ENCODE data around the gene RESF1. TPM values are rescaled to one million over a fixed set of nuclear protein-coding genes. Genes with fewer than 3 reads are reported as not detected.

Gene RESF1
- total RNA-seq, 1 donor from 2014 or later: 30.4 TPM

DNA sequence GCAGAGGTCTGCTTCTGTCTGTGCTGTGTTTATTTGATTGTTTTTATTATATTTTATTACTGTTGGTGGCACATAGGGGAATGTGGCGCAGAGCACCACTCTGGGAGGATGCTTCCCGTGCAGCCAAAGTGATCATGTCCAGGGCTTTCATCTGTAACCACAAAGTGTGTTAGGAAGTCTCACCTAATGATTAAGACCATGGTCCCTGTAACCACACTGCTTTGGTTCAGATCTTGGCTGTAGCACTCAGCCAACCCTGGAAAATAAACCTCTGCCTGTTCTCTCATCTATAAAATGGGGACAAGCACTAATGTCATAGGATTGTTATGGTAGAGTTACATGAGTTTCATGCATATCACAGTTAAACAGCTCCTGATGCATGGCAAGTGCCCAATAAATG, 1.9 kb downstream of the RESF1 start:
- peak; percentile 16 to 26 for DNase-seq (ENCODE audit: low read depth in 2 of 2)

DNA sequence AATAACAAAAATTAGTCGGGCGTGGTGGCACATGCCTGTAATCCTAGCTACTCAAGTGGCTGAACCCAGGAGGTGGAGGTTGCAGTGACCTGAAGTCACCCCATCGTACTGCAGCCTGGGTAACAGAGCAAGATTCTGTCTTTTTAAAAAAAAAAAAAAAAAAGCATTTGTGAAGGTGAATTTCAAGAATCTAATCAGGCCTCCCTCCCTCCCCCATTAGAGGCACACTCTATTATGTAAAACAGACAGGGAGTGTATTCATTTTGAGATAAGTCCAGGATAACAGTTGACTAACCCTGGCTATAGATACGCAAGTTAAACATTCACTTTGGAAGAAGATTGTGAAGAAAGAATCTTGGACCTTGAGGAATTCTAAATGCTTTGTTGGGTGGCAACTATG, 2.9 kb downstream of the RESF1 start:
- DNase-seq (ENCODE audit: low read depth in 2 of 2): no peak

DNA sequence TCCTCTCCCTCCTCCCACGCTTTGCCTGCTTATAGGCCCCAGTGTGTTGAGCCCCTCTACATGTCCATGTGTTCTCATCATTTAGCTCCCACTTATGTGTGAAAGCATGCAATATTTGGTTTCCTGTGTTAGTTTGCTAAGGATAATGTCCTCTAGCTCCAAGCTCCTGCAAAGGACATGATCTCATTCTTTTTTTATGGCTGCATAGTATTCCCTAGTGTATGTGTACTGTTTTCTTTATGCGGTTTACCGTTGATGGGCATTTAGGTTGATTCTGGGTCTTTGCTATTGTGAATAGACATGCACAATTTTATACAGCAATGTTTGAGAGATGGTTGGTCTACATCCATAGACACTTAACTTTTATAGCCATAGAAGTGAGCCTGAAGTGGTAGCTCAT, 5.1 kb downstream of the RESF1 start:
- DNase-seq (ENCODE audit: low read depth in 2 of 2): no peak

DNA sequence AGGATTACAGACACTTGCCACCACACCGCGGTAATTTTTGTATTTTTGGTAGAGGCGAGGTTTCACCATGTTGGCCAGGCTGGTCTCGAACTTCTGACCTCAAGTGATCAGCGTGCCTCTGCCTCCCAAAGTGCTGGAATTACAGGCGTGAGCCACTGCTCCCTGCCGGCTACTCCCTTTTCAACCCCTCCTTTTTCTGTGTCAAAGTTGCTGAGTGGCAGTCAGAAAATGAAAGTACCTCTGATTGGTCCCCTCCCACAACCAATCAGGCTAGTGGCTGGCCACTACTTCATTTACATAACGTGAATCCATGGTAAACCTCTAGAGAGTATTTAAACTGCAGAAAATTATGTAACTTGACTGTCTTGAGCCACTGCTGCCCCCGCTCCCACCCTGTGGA, 5.9 kb downstream of the RESF1 start:
- no peak for DNase-seq (ENCODE audit: low read depth in 2 of 2)

DNA sequence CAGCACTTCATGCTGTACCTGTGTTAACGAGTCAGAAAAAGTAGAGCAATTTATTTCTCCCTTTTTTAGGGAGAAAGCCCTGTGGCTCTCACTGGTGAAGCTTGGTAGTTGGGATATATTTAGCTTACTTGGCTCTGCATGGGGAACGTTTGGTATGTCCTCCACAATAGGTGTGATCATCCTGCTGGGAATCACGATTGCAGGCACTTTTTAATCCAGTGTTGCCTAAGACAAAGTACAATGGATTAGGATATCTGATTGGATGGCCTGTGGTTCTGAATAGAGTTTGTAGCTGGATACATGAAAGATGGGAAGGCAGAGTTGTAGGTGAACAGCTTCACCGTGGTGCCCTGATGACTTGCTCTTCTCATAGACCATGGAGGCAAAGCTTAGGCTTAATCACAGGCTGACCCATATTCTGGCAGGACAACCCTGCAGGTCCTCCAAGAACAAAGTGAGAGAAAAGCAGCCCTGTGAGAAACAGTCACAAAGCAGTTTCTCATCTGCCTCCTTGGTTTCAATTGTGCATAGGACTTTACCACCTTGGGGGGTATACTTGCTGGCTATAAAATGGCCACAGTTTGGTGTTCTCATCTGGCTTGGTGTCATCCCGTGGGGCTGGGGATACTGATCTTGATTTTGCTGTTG, 7.5 kb downstream of the RESF1 start:
- DNase-seq (ENCODE audit: low read depth in 2 of 2): peak in 1 of 2 donors; percentile 18

DNA sequence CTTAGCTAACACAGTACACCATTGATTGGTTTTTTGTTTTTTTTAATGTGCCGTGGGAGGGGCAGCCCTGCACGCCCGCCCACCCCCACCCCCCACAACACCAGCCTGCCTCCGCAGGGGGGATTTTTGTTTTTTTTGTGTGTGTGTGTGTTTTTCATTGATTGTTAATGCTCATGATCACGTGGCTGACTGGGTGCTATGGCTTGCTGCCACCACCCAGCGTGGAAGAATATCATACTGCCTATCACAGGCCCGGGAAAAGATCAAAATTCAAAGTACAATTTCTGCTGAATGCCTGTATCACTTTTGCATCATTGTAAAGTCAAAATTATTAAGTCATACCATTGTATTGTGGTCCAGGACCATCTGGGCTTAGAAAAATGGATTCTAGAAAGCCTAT, 8.3 kb downstream of the RESF1 start:
- DNase-seq (ENCODE audit: low read depth in 2 of 2): no peak

DNA sequence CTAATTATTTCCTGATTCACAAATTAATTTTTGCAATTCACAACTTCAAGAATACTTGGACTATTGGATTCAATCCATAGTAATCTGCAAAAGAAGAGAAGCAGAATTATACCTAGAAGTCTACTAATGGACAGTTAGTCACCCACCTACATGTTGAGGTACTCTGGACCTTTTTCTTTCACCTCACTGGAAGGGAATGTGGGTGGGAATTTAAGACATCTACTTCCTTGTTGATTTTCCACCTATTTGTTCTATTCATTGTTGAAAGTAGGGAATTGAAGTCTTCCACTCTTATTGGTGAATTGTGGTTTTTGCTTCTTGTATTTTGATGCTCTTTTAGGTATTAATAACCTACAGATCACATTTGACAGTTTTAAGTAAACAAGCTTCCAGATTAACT, 11.0 kb downstream of the RESF1 start:
- DNase-seq (ENCODE audit: low read depth in 2 of 2): no peak

DNA sequence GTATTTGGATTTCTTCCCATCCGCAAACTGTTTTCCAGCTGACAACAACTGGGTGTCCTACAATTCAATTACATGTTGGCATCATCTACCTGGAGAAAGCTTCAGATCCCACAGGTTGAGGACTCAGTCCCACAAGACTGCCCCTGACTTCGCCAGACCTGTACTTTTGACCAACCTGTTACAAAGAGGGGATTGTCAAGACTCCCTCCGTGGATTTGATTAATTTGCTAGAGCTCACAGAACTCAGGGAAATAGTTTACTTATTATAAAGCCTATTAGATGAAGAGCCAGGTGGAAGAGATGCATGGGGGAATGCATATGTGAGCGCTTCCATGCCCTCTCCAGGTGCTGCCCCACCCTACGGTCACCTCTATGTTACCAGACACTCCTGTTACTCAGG, 14.6 kb downstream of the RESF1 start:
- DNase-seq (ENCODE audit: low read depth in 2 of 2): no peak

DNA sequence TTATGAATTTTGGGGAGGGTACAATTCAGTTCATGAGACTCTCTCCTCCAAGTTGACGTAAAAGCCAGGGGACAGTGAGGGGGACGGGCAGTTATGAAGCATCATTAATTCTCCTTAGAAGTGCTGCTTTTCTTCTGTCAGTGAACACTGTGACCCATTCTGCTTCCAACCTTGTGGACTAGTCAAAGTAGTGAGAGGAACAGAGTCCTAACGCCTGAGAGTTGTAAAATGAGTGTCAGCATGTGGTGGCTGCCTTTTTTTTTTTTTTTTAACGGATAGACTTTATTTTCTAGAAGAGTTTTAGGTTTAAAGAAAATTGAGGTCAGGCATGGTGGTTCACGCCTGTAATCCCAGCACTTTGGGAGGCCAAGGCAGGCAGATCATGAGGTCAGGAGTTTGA, 15.5 kb downstream of the RESF1 start:
- no peak for DNase-seq (ENCODE audit: low read depth in 2 of 2)

DNA sequence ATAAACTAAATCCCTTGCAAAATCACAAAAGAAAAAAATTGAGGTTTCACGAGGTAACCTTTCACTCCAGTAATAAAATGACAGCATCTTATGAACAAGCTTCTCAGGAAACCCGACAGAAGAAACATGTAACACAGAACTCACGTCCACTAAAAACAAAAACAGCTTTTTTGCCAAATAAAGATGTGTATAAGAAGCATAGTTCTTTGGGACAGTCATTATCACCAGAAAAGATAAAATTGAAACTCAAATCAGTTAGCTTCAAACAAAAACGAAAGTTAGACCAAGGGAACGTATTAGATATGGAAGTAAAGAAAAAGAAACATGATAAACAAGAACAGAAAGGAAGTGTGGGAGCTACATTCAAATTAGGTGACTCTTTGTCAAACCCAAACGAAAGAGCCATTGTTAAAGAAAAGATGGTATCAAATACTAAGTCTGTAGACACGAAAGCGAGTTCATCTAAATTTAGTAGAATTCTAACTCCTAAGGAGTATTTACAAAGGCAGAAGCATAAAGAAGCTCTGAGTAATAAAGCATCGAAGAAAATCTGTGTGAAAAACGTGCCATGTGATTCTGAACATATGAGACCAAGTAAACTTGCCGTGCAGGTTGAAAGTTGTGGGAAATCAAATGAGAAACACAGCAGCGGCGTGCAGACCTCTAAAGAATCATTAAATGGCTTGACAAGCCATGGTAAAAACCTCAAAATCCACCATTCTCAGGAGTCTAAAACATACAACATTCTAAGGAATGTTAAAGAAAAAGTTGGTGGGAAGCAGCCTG, 25.8 kb downstream of the RESF1 start:
- DNase-seq (ENCODE audit: low read depth in 2 of 2): no peak

DNA sequence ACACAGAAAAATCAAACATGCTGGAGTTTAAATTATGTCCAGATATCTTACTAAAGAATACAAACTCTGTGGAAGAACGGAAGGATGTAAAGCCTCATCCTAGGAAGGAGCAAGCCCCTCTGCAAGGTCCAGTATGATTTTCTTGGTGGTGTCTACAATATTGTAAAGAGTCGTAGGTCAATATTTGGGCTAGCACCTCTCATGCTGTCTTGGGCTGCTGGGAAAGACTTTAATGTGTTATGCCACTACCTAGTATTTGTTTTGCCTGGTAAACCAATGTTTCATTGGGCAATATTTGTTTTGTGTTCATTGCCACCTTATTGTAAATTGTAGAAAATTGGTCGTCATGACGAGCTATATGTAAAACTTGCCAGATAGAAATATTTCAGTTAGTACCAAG, 26.6 kb downstream of the RESF1 start:
- DNase-seq (ENCODE audit: low read depth in 2 of 2): no peak

DNA sequence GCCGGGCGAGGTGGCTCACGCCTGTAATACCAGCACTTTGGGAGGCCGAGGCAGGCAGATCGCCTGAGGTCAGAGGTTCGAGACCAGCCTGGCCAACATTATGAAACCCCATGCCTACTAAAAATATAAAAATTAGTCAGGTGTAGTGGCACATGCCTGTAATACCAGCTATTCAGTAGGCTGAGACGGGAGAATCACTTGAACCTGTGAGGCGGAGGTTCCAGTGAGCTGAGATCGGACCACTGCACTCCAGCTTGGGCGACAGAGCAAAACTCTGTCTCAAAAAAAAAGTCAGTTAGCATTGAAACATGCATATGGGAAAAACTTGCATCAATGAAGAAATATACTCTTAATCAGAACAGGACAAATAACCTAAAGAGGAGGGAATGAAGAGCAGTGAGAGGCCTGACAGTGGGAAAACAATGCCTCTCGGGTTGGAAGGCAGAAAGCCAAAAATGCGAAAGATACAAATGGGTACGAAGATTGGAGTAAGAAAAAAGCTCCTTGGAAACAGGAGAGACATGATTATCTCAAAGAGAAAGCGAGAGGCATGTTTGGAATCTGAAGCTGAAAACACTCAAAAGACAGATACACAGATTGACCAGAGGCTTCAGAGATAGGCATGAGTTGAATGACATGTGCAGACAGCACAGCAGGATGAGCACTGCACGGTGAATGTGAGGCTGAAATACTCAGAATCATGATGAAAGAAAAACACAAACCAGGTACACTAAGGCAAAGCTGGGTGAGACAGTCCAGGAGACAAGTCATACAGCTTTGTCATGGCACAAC, 30.6 kb downstream of the RESF1 start:
- DNase-seq (ENCODE audit: low read depth in 2 of 2): no peak

DNA sequence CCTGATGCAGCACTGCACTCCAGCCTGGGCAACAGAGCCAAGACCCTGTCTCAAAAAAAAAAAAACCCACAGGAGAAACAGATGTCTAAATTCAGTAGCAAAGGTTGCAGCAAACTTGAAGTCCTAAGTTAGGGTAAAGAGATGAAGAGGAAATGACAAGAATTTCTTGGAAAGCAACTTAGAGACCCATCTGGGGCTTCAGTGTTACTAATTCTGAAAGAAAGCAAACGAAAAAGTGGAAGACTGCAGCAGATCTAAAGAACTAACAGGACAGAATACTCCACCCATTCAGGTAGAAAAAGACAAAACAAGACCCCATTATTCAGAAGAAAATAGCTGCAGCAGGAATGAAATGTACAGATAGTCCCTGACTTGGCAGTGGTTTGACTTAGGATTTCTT, 31.9 kb downstream of the RESF1 start:
- no peak for DNase-seq (ENCODE audit: low read depth in 2 of 2)

DNA sequence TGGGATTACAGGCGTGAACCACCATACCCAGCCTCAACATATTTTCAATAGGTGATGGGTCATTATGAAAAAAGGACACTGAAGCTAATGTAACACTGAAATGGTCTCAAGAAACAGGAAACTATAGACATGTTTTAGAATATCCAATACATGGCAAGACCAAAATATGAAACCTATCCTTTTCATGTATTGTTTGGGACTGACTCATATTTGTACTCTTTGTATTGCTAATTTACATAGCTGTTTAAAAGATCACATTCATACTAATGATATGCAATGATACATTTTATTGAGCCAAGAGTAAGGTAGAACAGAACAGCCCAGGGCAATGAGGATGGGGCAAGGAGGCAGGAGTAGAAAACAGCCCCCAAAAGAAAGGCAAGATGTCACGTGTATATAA, 32.6 kb downstream of the RESF1 start:
- DNase-seq (ENCODE audit: low read depth in 2 of 2): no peak

DNA sequence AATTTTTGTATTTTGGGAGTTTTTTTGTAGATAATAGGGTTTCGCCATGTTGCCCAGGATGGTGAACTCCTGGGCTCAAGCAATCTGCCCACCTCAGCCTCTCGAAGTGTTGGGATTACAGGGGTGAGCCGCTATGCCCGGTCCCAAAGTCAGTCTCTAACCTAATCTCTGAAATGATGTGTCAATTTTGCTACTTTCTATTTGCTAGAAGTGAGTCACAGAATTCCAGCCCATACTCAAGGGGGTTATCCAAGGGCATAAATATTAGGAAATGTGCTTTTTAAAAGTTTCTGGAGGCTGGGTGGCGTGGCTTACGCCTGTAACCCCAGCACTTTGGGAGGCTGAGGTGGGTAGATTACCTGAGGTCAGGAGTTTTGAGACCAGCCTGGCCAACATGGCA, 40.5 kb downstream of the RESF1 start:
- no peak for DNase-seq (ENCODE audit: low read depth in 2 of 2)

DNA sequence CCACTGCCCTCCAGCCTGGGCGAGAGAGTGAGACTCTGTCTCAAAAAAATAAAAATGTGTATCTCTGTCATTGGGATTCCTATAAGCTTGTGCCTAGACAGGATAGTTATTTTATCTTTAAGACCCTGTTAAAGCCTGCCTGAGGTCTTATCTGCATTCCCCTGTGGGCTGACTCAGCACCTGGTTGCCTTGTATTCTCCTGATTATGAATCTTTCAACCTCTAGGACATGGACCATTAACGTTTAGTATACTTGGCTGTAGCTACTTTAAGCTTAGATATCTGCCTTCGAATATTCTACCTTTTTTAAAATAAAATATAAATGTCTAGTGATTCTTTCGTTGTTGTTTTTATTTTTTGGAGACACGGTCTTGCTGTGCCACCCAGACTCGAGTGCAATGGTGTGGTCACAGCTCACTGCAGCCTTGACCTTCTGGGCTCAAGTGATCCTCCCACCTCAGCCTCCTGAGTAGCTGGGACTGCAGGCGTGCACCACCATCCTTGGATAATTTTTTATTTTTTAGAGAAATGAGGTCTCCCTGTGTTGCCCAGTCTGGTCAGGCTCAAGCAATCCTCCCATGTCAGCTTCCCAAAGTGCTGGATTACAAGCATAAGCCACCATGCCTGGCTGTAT, 41.3 kb downstream of the RESF1 start:
- no peak for DNase-seq (ENCODE audit: low read depth in 2 of 2)

DNA sequence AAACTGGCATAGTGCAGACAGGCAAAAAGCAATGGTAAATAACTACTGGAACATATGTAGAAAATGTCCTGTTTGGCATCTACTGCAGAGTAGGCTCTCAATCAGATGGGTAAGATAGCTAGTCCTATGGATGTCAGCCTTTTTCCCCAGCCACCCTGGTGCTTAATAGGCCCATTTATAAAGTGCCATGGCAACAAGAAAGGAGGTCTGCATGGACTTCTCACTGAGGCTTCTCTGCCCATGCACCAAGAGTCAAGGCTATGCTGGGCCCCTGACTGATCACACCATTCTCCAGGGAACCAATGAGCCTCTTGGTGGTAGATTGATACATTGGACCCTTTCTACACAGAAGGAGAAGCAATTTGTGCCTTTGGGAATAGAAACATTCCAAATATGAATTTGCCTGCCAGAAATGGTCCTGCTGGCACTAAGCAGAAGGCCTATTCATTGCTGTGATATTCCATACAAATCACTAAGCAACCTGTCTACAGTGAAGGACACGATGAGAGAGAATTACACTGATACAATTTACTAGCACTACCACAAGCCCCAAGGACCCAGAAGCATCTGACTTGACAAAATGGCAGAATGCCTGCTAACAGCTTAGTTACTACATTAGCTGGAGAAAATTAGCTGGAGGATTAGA, 43.8 kb downstream of the RESF1 start:
- DNase-seq (ENCODE audit: low read depth in 2 of 2): no peak

DNA sequence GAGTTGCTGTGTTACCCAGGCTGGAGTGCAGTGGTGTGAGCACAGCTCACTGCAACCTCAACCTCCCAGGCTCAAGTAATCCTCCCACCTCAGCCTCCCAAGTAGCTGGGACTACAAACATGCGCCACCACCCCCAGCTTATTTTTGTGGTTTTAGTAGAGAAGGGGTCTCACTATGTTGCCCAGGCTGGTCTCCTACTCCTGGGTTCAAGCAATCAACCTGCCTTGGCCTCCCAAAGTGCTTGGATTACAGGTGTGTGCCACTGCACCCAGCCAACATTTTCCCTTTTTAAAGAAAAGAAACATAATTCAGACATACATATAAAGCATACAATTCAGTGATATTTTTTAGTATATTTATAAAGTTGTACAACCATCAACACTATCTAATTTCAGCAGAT, 44.4 kb downstream of the RESF1 start:
- no peak for DNase-seq (ENCODE audit: low read depth in 2 of 2)

DNA sequence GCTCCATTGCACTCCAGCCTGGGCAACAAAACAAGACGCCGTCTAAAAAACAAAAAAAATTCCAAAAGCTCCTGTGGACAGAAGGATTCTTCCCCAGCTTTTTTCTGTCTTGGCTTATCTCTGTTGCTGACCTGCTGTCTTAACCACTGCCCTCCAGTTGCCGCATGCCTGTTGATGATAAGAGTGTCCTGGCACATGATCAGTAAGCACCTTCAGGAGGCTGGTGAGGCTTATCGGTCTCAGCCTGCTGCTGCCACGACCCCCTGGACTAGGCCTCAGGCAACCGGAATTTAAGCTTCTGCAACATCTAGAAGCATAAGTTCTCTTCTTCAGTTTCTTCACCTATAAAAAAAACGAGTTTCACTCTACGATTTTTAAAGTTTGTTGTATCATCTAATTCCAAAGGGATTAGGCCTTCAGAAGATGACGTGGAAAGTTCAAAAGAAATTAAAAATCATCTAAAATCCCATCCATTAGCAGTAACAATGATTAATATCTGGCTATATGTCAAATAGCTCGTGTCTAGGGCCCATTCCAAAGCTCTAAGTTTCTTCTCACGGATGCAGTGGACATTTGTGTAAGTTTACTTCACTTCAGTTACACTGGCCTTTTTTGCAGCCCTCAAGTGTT, 46.4 kb downstream of the RESF1 start:
- DNase-seq (ENCODE audit: low read depth in 2 of 2): no peak
